Activated CD4-positive, alpha-beta T cell treated with anti-CD3 and anti-CD28 coated beads, Interleukin-2, amount 10 ng/mL, durations not matched to agents 7 days and 5 days (primary cell): ENCODE data around the gene FRAT1. TPM values are rescaled to one million over a fixed set of nuclear protein-coding genes. Genes with fewer than 3 reads are reported as not detected.
"Not testable (repeated sequence)": the region's sequence is repeated elsewhere in the genome, so short reads cannot be mapped to it uniquely, and the experiment has no call there.

Experiments
- CTCF ChIA-PET: fragments of 350-600 bp; sonication (Branson Sonifier 250); formaldehyde crosslinking; loops from one replicate; lab custom pipeline; 2021; ENCODE audit warnings: antibody characterized with exemption; lab: Charles Lee
- POLR2A ChIA-PET: fragments of 350-600 bp; sonication (Branson Sonifier 250); formaldehyde crosslinking; loops from one replicate; lab custom pipeline; 2021; ENCODE audit warnings: antibody characterized with exemption; lab: Charles Lee
- DNase-seq: peaks from one replicate; pipeline ENCODE4 v3.0.0-alpha.2; 2020
- H3K27ac Mint-ChIP-seq: one replicate; pipeline ENCODE4 v1.8.0; 2021; ENCODE audit warnings: mild to moderate bottlenecking, moderate library complexity, mixed read lengths
- H3K27me3 Mint-ChIP-seq: one replicate; pipeline ENCODE4 v1.8.0; 2021; ENCODE audit warnings: mixed read lengths
- H3K36me3 Mint-ChIP-seq: one replicate; pipeline ENCODE4 v1.8.0; 2021; ENCODE audit warnings: low read depth, mixed read lengths
- H3K4me1 Mint-ChIP-seq: one replicate; pipeline ENCODE4 v1.8.0; 2021; ENCODE audit warnings: mixed read lengths
- H3K4me3 Mint-ChIP-seq: one replicate; pipeline ENCODE4 v1.8.0; 2021; ENCODE audit warnings: mild to moderate bottlenecking, moderate library complexity, mixed read lengths
- H3K9me3 Mint-ChIP-seq: one replicate; pipeline ENCODE4 v1.8.0; 2021; ENCODE audit warnings: mixed read lengths
- total RNA-seq, 2 experiments: library from RNA; stranded (reverse); gene quantifications; one replicate each; pipeline ENCODE4 v1.2.3, GENCODE V29; 2021

Gene FRAT1
- total RNA-seq, 2 experiments from 2014 or later = 5.8 to 6.2 TPM

GRCh38 chr10:97332591-97333350 is 13.7 kb downstream of the FRAT1 start:
- Mint-ChIP-seq H3K4me3 (peak overlapping the region; percentile 83), H3K27ac (peak overlapping the region; percentile 85), H3K9me3 (no peaks in the 10 kb centered on the region), H3K27me3 (peaks cover 17% of the 10 kb centered on the region), H3K4me1 (peaks cover 48% of the 10 kb centered on the region), H3K36me3 (peaks cover 29% of the 10 kb centered on the region)
- ChIA-PET CTCF (interaction anchor here (0.5 to 1.6 kb wide), 6 partner anchors 13 to 1182 kb away, joined by 3 to 5 read pairs (median 4); partner anchors contain the start of gene FRAT1), POLR2A (interaction anchor here (0.5 to 0.9 kb wide), 2 partner anchors 27 to 100 kb away, joined by 3 to 4 read pairs; no protein-coding TSS in a partner anchor)
- no peak for DNase-seq

DNA sequence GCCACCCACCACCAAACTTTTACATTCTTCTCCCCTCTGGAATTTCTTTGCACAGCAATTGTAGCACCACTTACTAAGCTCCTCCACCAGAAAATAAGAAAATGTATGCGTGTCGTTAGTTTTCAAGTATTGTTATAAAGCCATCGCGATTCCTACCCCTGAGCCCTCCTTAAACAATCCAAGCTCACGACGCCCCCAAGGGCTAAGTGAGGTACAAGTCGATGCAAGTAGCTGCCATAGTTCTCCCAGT is 14.2 kb downstream of the FRAT1 start:
- H3K4me1 Mint-ChIP-seq = peaks cover 44% of the 10 kb centered on the region
- peaks cover 27% of the 10 kb centered on the region for H3K36me3 Mint-ChIP-seq
- H3K27me3 Mint-ChIP-seq = peaks cover 21% of the 10 kb centered on the region
- H3K4me3 Mint-ChIP-seq = peak overlapping the region; percentile 83
- ChIA-PET CTCF (interaction anchor here (1.5 to 1.6 kb wide), 3 partner anchors 13 to 26 kb away, joined by 3 to 5 read pairs (median 3); no protein-coding TSS in a partner anchor), POLR2A (interaction anchor here (0.5 to 0.9 kb wide), 2 partner anchors 27 to 101 kb away, joined by 3 to 4 read pairs; no protein-coding TSS in a partner anchor)
- no peaks in the 10 kb centered on the region for H3K9me3 Mint-ChIP-seq
- peak; percentile 21 for DNase-seq
- H3K27ac Mint-ChIP-seq = peak overlapping the region; percentile 85

GRCh38 chr10:97333601-97334369 is 14.7 kb downstream of the FRAT1 start:
- peaks cover 21% of the 10 kb centered on the region for H3K27me3 Mint-ChIP-seq
- DNase-seq = peak; percentile 39
- peak overlapping the region; percentile 83 for H3K4me3 Mint-ChIP-seq
- peak overlapping the region; percentile 85 for H3K27ac Mint-ChIP-seq
- ChIA-PET CTCF (interaction anchor here (0.6 to 1.6 kb wide), 6 partner anchors 14 to 90 kb away, joined by 3 to 5 read pairs (median 3); partner anchors contain the start of gene FRAT1), POLR2A (interaction anchor here (0.5 kb wide), 1 partner anchor 101 kb away, joined by 4 read pairs; no protein-coding TSS in a partner anchor)
- H3K36me3 Mint-ChIP-seq = peaks cover 27% of the 10 kb centered on the region
- no peaks in the 10 kb centered on the region for H3K9me3 Mint-ChIP-seq
- H3K4me1 Mint-ChIP-seq = peaks cover 39% of the 10 kb centered on the region

DNA sequence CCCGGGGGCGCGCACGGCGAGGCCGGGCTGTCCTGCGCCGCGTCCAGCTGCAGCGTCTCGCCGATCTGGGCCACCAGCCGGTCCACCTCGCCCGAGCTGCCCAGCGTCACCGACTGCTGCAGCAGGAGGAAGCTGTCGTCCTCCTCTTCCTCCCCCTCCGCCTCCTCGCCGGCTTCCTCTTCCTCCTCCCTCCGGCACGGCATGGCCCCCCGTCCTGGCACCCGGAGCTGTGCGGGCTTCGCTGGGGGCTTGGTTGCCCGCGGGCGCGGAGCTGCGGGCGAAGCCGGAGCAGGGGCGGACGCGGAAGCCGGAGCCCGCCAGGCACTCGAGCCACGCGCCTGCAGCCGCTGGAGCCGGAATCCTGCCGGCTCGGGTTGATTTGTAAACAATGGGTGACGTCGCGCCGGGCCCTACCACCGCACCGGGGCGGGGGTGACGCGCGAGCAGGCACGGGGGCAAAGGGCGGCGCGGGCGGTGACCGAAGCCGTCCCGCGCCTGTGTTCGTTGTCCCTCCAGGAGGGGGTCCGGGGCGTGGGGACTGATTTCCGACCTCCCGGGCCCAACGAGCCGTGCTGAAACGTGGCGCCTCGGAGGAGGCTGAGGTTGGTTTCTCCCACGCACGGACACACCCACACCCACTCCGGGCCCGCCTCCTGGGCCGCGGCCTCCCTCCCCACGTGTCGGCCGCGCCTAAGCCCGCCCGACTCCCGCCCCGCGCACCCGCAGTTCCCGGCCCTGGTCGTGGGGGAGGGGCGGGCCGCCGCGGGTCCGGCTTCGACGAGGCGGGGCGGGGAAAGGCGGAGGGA is 15.5 kb downstream of the FRAT1 start, which contains the start of gene FRAT2:
Gene FRAT2 (minus strand): TSS at position 360 of the 806 bp plus-strand sequence. CDS start 157 bp downstream, at position 203.
- Mint-ChIP-seq H3K9me3 (no peaks in the 10 kb centered on the region), H3K4me1 (peaks cover 33% of the 10 kb centered on the region), H3K36me3 (peaks cover 24% of the 10 kb centered on the region)

GRCh38 chr10:97335188-97335619 is 16.1 kb downstream of the FRAT1 start:
- ChIA-PET CTCF (interaction anchor here (1.3 kb wide), 1 partner anchor 16 kb away, joined by 3 read pairs; the partner anchor contains the start of gene FRAT1), POLR2A (no interaction called here)
- peak overlapping the region; percentile 91 for H3K27ac Mint-ChIP-seq

More for the DNA sequence above, 15.5 kb downstream of the FRAT1 start, which contains the start of gene FRAT2:
- ChIA-PET CTCF (interaction anchor here (0.7 to 1.3 kb wide), 2 partner anchors 15 to 18 kb away, joined by 3 read pairs; partner anchors contain the start of gene FRAT1), POLR2A (no interaction called here)
- peak; percentile 87 for DNase-seq
- peaks cover 21% of the 10 kb centered on the region for H3K27me3 Mint-ChIP-seq
- H3K27ac Mint-ChIP-seq = peak within 1 kb of the TSS; percentile 91
- peak within 1 kb of the TSS; percentile 83 for H3K4me3 Mint-ChIP-seq

DNA sequence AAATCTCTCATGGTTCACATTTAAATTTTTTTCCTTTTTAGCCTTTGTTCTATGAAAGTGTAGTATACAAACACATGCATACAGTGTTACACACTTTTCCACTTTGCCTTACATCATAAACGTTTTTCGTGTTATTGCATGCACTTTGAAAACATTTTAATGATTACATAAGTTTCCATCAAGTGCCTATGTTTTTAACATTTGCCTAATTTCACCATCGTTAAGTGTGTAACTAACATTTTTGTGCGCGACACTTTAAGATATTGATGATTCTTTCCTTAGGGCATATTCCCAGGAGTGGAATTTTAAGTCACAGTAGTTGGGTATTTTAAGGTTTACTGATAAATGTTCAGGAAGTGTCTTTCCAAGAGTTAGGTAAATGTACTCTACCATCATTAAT is 16.9 kb downstream of the FRAT1 start:
- H3K27ac Mint-ChIP-seq = peak overlapping the region; percentile 33
- no peak for DNase-seq
- peaks cover 20% of the 10 kb centered on the region for H3K36me3 Mint-ChIP-seq
- no peaks in the 10 kb centered on the region for H3K9me3 Mint-ChIP-seq
- peaks cover 29% of the 10 kb centered on the region for H3K4me1 Mint-ChIP-seq
- peak overlapping the region; percentile 48 for H3K4me3 Mint-ChIP-seq
- H3K27me3 Mint-ChIP-seq = peaks cover 21% of the 10 kb centered on the region
- CTCF ChIA-PET = no interaction called here
- POLR2A ChIA-PET = no interaction called here

More at GRCh38 chr10:97335188-97335619, 16.1 kb downstream of the FRAT1 start:
- Mint-ChIP-seq H3K9me3 (no peaks in the 10 kb centered on the region), H3K36me3 (peaks cover 20% of the 10 kb centered on the region), H3K27me3 (peaks cover 21% of the 10 kb centered on the region), H3K4me3 (peak overlapping the region; percentile 70), H3K4me1 (peaks cover 29% of the 10 kb centered on the region)
- DNase-seq = no peak

DNA sequence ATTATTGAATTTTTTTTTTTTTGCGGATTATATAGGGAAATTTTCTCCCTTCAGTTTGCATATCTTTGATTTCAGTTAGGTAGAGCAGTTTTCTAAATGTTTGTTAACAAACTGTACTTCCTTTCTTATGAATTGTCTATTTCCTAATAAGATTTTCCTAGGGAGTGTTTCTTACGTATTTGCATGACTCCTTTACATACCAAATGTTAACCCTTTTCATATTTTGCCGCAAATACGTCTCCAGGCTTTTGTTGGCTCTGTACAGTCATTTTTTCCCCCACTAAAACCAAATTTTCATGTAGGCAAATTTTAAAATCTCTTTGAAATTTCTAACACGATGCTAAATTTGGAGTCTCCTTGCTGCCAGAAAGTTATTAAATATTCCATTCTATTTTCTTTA is 17.4 kb downstream of the FRAT1 start:
- H3K27me3 Mint-ChIP-seq = peaks cover 23% of the 10 kb centered on the region
- no peak for DNase-seq
- H3K27ac Mint-ChIP-seq = peak overlapping the region; percentile 33
- no peak overlapping the region for H3K4me3 Mint-ChIP-seq
- POLR2A ChIA-PET = no interaction called here
- peaks cover 17% of the 10 kb centered on the region for H3K36me3 Mint-ChIP-seq
- H3K4me1 Mint-ChIP-seq = peaks cover 25% of the 10 kb centered on the region
- no peaks in the 10 kb centered on the region for H3K9me3 Mint-ChIP-seq
- CTCF ChIA-PET = no interaction called here

DNA sequence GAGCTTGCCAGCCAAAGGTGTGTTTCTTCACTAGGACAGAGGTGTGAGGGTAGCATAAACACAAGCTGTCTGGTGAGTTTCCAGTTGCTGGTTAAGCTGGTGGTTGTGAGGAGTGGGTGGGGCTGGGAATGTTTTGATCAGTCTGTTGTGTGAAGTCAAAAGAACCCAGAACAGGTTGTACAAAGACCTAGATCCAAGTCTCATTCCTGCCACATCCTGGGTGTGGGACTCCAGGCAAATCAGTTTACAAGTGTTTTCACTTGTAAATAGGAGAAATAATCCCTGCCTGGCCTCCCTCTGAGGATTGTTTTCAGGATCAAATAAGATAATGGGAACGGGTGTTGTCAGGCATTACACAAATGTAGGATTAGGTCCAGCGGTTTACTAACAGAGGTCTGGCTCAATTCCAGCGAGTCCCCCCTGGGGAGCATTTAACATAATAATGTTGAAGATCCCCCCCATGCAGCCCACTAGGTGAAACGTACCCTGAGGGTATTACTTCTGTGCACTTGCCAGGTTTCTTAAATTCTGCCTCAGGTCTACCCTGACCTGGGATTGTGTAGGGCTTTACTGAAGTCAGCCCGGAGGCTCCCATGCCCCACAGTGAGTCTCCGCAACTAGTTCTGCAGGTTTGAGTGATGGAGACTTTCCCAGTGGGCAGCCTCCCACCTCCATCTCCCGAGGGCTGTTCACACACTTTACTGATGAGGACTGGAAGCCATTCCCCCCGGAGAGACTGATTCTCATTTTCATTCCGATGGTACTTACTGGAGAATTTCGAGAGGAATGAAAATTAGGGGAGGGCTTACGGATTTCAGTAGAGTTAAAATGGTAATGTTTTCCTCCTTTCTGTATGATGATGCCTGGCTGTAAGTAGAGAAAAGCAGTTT is 18.1 kb downstream of the FRAT1 start:
- CTCF ChIA-PET = no interaction called here
- Mint-ChIP-seq H3K4me1 (peaks cover 18% of the 10 kb centered on the region), H3K27ac (no peak overlapping the region), H3K27me3 (peaks cover 25% of the 10 kb centered on the region), H3K36me3 (peaks cover 13% of the 10 kb centered on the region), H3K9me3 (no peaks in the 10 kb centered on the region), H3K4me3 (no peak overlapping the region)
- no peak for DNase-seq
- POLR2A ChIA-PET = no interaction called here

DNA sequence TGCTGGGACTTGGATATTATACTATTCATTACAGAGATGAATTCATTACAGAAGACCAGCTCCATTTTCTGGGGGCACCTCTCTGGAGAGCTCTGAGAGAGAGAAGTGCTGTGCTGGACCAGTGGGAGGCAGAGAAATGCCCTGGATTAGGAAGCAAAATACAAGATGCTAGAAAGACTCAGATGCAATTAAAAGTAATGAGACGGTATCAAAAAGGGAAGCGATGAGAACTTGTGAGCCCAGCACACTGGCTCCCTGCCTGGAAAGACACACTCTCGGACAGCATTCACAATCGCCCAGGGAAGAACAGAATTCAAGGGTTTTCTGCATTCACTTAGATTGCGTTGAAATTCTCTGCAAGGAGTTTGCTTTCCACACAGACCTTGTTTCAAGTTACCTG is 19.0 kb downstream of the FRAT1 start:
- peaks cover 27% of the 10 kb centered on the region for H3K27me3 Mint-ChIP-seq
- H3K4me3 Mint-ChIP-seq = no peak overlapping the region
- CTCF ChIA-PET = interaction anchor here (0.6 kb wide), 1 partner anchor 75 kb away, joined by 6 read pairs; no protein-coding TSS in a partner anchor
- H3K36me3 Mint-ChIP-seq = peaks cover 5% of the 10 kb centered on the region
- no peak overlapping the region for H3K27ac Mint-ChIP-seq
- peaks cover 10% of the 10 kb centered on the region for H3K4me1 Mint-ChIP-seq
- no peaks in the 10 kb centered on the region for H3K9me3 Mint-ChIP-seq
- DNase-seq = no peak
- POLR2A ChIA-PET = no interaction called here

GRCh38 chr10:97341416-97341815 is 22.3 kb downstream of the FRAT1 start:
- no peak overlapping the region for H3K27ac Mint-ChIP-seq
- H3K36me3 Mint-ChIP-seq = no peaks in the 10 kb centered on the region
- no peak overlapping the region for H3K4me3 Mint-ChIP-seq
- ChIA-PET POLR2A (no interaction called here), CTCF (interaction anchor here (0.6 kb wide), 1 partner anchor 12 kb away, joined by 3 read pairs; no protein-coding TSS in a partner anchor)
- no peak for DNase-seq
- no peaks in the 10 kb centered on the region for H3K9me3 Mint-ChIP-seq
- H3K4me1 Mint-ChIP-seq = no peaks in the 10 kb centered on the region
- peaks cover 23% of the 10 kb centered on the region for H3K27me3 Mint-ChIP-seq

- POLR2A ChIA-PET = interaction anchor here (0.6 kb wide), 1 partner anchor 52 kb away, joined by 3 read pairs; no protein-coding TSS in a partner anchor
- not testable (repeated sequence) for H3K4me1 Mint-ChIP-seq, H3K27ac Mint-ChIP-seq, DNase-seq, H3K4me3 Mint-ChIP-seq, H3K9me3 Mint-ChIP-seq, H3K36me3 Mint-ChIP-seq, H3K27me3 Mint-ChIP-seq
- CTCF ChIA-PET = interaction anchor here (0.6 to 0.7 kb wide), 3 partner anchors 14 to 338 kb away, joined by 4 to 6 read pairs (median 6); no protein-coding TSS in a partner anchor
Observed at GRCh38 chr10:97343664-97344063, 24.6 kb downstream of the FRAT1 start.
